Measurements from ENCODE around the gene ACP2.

Gene ACP2

GRCh38 chr11:47248304-47248663 lies 330 bp downstream of the ACP2 start:
- peak overlapping the region; percentile 19 for H4K91ac ChIP-seq (ENCODE audit: low read length)
- peak overlapping the region in 1 of 2 experiments; percentile 1 for H3K23ac ChIP-seq (ENCODE audit: low read length in 2 of 2)
- no peaks in the 10 kb centered on the region for H3K27me3 ChIP-seq (ENCODE audit: control insufficient read depth in 1 of 2, insufficient read depth in 1 of 2, low read length in 2 of 2)
- H2BK120ac ChIP-seq (ENCODE audit: low read depth, low read length) = no peak overlapping the region
- H3K4me3 ChIP-seq (ENCODE audit: insufficient read depth in 1 of 2, low read depth in 1 of 2, low read length in 2 of 2) = peak overlapping the region; percentile 83 to 93
- H3K18ac ChIP-seq (ENCODE audit: low read depth in 1 of 2, low read length in 2 of 2) = peak overlapping the region; percentile 25 to 96
- H2AK5ac ChIP-seq (ENCODE audit: low read length, severe bottlenecking) = no peak overlapping the region
- H3K14ac ChIP-seq (ENCODE audit: low read length in 2 of 2) = peak overlapping the region in 1 of 2 experiments; percentile 80
- H3K4ac ChIP-seq (ENCODE audit: low read depth in 1 of 2, low read length in 2 of 2) = peak overlapping the region in 1 of 2 experiments; percentile 94
- H3K9me3 ChIP-seq (ENCODE audit: control insufficient read depth, low read length) = no peaks in the 10 kb centered on the region
- no peak overlapping the region for H2BK12ac ChIP-seq (ENCODE audit: low read length in 2 of 2)
- peak overlapping the region; percentile 93 for H3K9ac ChIP-seq (ENCODE audit: low read length)
- peaks cover 22% of the 10 kb centered on the region for H3K4me1 ChIP-seq (ENCODE audit: control insufficient read depth, insufficient read depth, low read depth, low read length)
- peak overlapping the region; percentile 86 for H3K27ac ChIP-seq (ENCODE audit: low read length, poor library complexity, severe bottlenecking)
- peak; percentile 61 for DNase-seq
- peak overlapping the region; percentile 70 for H3K4me2 ChIP-seq (ENCODE audit: low read length, poor library complexity, severe bottlenecking)
- peaks cover 18% of the 10 kb centered on the region for H3K79me1 ChIP-seq (replicated peaks; ENCODE audit: low read length, poor library complexity, severe bottlenecking)
- H4K8ac ChIP-seq (ENCODE audit: low read length) = peak overlapping the region; percentile 87
- peaks cover 18 to 22% of the 10 kb centered on the region in 2 experiments for H3K36me3 ChIP-seq (ENCODE audit: control insufficient read depth in 1 of 2, insufficient read depth in 2 of 2, low read depth in 1 of 2, low read length in 2 of 2)
- no peak overlapping the region for H2BK5ac ChIP-seq (ENCODE audit: low read depth, low read length, poor library complexity, severe bottlenecking)
- H2BK15ac ChIP-seq (ENCODE audit: low read depth, poor library complexity, severe bottlenecking) = peak overlapping the region; percentile 73
- WGBS = 2% methylated on average over 6 of the region's 7 CpGs
- H2AFZ ChIP-seq (ENCODE audit: low read depth, low read length) = peak overlapping the region; percentile 95

GRCh38 chr11:47247502-47247901 lies 1.1 kb downstream of the ACP2 start:
- Histone ChIP-seq H3K9me3 (ENCODE audit: control insufficient read depth, low read length) (no peaks in the 10 kb centered on the region), H3K27me3 (ENCODE audit: control insufficient read depth in 1 of 2, insufficient read depth in 1 of 2, low read length in 2 of 2) (no peaks in the 10 kb centered on the region), H4K91ac (ENCODE audit: low read length) (no peak overlapping the region), H3K4me1 (ENCODE audit: control insufficient read depth, insufficient read depth, low read depth, low read length) (peaks cover 22% of the 10 kb centered on the region), H2BK12ac (ENCODE audit: low read length in 2 of 2) (no peak overlapping the region), H2BK120ac (ENCODE audit: low read depth, low read length) (no peak overlapping the region), H3K27ac (ENCODE audit: low read length, poor library complexity, severe bottlenecking) (no peak overlapping the region), H2AK5ac (ENCODE audit: low read length, severe bottlenecking) (peak overlapping the region; percentile 24), H2BK15ac (ENCODE audit: low read depth, poor library complexity, severe bottlenecking) (no peak overlapping the region), H3K4me3 (ENCODE audit: insufficient read depth in 1 of 2, low read depth in 1 of 2, low read length in 2 of 2) (peak overlapping the region in 1 of 2 experiments; percentile 93), H3K23ac (ENCODE audit: low read length in 2 of 2) (no peak overlapping the region), H2AFZ (ENCODE audit: low read depth, low read length) (no peak overlapping the region), H3K4me2 (ENCODE audit: low read length, poor library complexity, severe bottlenecking) (peak overlapping the region; percentile 70), H3K36me3 (ENCODE audit: control insufficient read depth in 1 of 2, insufficient read depth in 2 of 2, low read depth in 1 of 2, low read length in 2 of 2) (peaks cover 26 to 30% of the 10 kb centered on the region in 2 experiments), H3K14ac (ENCODE audit: low read length in 2 of 2) (no peak overlapping the region), H3K4ac (ENCODE audit: low read depth in 1 of 2, low read length in 2 of 2) (no peak overlapping the region), H3K79me1 (replicated peaks; ENCODE audit: low read length, poor library complexity, severe bottlenecking) (peaks cover 24% of the 10 kb centered on the region), H3K18ac (ENCODE audit: low read depth in 1 of 2, low read length in 2 of 2) (no peak overlapping the region), H3K9ac (ENCODE audit: low read length) (no peak overlapping the region), H2BK5ac (ENCODE audit: low read depth, low read length, poor library complexity, severe bottlenecking) (no peak overlapping the region), H4K8ac (ENCODE audit: low read length) (no peak overlapping the region)
- no peak for DNase-seq
- 89% methylated on average over 5 of the region's 5 CpGs for WGBS

GRCh38 chr11:47245611-47246357 lies 2.8 kb downstream of the ACP2 start:
- Histone ChIP-seq H4K8ac (ENCODE audit: low read length) (no peak overlapping the region), H2BK15ac (ENCODE audit: low read depth, poor library complexity, severe bottlenecking) (no peak overlapping the region), H3K9ac (ENCODE audit: low read length) (no peak overlapping the region), H4K91ac (ENCODE audit: low read length) (no peak overlapping the region), H2AK5ac (ENCODE audit: low read length, severe bottlenecking) (no peak overlapping the region), H3K27me3 (ENCODE audit: control insufficient read depth in 1 of 2, insufficient read depth in 1 of 2, low read length in 2 of 2) (no peaks in the 10 kb centered on the region), H2AFZ (ENCODE audit: low read depth, low read length) (no peak overlapping the region), H3K4me1 (ENCODE audit: control insufficient read depth, insufficient read depth, low read depth, low read length) (peaks cover 22% of the 10 kb centered on the region), H3K23ac (ENCODE audit: low read length in 2 of 2) (no peak overlapping the region), H3K18ac (ENCODE audit: low read depth in 1 of 2, low read length in 2 of 2) (no peak overlapping the region), H3K36me3 (ENCODE audit: control insufficient read depth in 1 of 2, insufficient read depth in 2 of 2, low read depth in 1 of 2, low read length in 2 of 2) (peaks cover 39 to 41% of the 10 kb centered on the region in 2 experiments), H3K4ac (ENCODE audit: low read depth in 1 of 2, low read length in 2 of 2) (no peak overlapping the region), H3K14ac (ENCODE audit: low read length in 2 of 2) (no peak overlapping the region), H3K9me3 (ENCODE audit: control insufficient read depth, low read length) (no peaks in the 10 kb centered on the region), H3K79me1 (replicated peaks; ENCODE audit: low read length, poor library complexity, severe bottlenecking) (peaks cover 24% of the 10 kb centered on the region), H2BK120ac (ENCODE audit: low read depth, low read length) (no peak overlapping the region), H3K4me2 (ENCODE audit: low read length, poor library complexity, severe bottlenecking) (no peak overlapping the region), H3K4me3 (ENCODE audit: insufficient read depth in 1 of 2, low read depth in 1 of 2, low read length in 2 of 2) (no peak overlapping the region), H2BK5ac (ENCODE audit: low read depth, low read length, poor library complexity, severe bottlenecking) (no peak overlapping the region), H3K27ac (ENCODE audit: low read length, poor library complexity, severe bottlenecking) (peak overlapping the region; percentile 14), H2BK12ac (ENCODE audit: low read length in 2 of 2) (no peak overlapping the region)
- no peak for DNase-seq
- WGBS = 93% methylated on average over 11 of the region's 11 CpGs

- Histone ChIP-seq H3K14ac (ENCODE audit: low read length in 2 of 2) (no peak overlapping the region), H3K4ac (ENCODE audit: low read depth in 1 of 2, low read length in 2 of 2) (no peak overlapping the region), H3K36me3 (ENCODE audit: control insufficient read depth in 1 of 2, insufficient read depth in 2 of 2, low read depth in 1 of 2, low read length in 2 of 2) (peaks cover 48% of the 10 kb centered on the region in 2 experiments), H3K4me3 (ENCODE audit: insufficient read depth in 1 of 2, low read depth in 1 of 2, low read length in 2 of 2) (no peak overlapping the region), H2AFZ (ENCODE audit: low read depth, low read length) (no peak overlapping the region), H3K27me3 (ENCODE audit: control insufficient read depth in 1 of 2, insufficient read depth in 1 of 2, low read length in 2 of 2) (no peaks in the 10 kb centered on the region), H3K79me1 (replicated peaks; ENCODE audit: low read length, poor library complexity, severe bottlenecking) (peaks cover 23% of the 10 kb centered on the region), H3K4me2 (ENCODE audit: low read length, poor library complexity, severe bottlenecking) (no peak overlapping the region), H4K8ac (ENCODE audit: low read length) (no peak overlapping the region), H3K9me3 (ENCODE audit: control insufficient read depth, low read length) (no peaks in the 10 kb centered on the region), H2AK5ac (ENCODE audit: low read length, severe bottlenecking) (no peak overlapping the region), H2BK12ac (ENCODE audit: low read length in 2 of 2) (peak overlapping the region in 1 of 2 experiments; percentile 8), H3K18ac (ENCODE audit: low read depth in 1 of 2, low read length in 2 of 2) (no peak overlapping the region), H2BK120ac (ENCODE audit: low read depth, low read length) (no peak overlapping the region), H3K27ac (ENCODE audit: low read length, poor library complexity, severe bottlenecking) (peak overlapping the region; percentile 34), H3K9ac (ENCODE audit: low read length) (no peak overlapping the region), H2BK5ac (ENCODE audit: low read depth, low read length, poor library complexity, severe bottlenecking) (no peak overlapping the region), H2BK15ac (ENCODE audit: low read depth, poor library complexity, severe bottlenecking) (peak overlapping the region; percentile 73), H4K91ac (ENCODE audit: low read length) (no peak overlapping the region), H3K23ac (ENCODE audit: low read length in 2 of 2) (no peak overlapping the region), H3K4me1 (ENCODE audit: control insufficient read depth, insufficient read depth, low read depth, low read length) (peaks cover 22% of the 10 kb centered on the region)
- DNase-seq = peak; percentile 42
- whole genome bisulfite sequencing = 92% methylated on average over 22 of the region's 23 CpGs
These were observed 3.9 kb downstream of the ACP2 start for GRCh38 chr11:47244448-47245350.
